Measurements from ENCODE around the gene INSC.

The INSC gene

DNA sequence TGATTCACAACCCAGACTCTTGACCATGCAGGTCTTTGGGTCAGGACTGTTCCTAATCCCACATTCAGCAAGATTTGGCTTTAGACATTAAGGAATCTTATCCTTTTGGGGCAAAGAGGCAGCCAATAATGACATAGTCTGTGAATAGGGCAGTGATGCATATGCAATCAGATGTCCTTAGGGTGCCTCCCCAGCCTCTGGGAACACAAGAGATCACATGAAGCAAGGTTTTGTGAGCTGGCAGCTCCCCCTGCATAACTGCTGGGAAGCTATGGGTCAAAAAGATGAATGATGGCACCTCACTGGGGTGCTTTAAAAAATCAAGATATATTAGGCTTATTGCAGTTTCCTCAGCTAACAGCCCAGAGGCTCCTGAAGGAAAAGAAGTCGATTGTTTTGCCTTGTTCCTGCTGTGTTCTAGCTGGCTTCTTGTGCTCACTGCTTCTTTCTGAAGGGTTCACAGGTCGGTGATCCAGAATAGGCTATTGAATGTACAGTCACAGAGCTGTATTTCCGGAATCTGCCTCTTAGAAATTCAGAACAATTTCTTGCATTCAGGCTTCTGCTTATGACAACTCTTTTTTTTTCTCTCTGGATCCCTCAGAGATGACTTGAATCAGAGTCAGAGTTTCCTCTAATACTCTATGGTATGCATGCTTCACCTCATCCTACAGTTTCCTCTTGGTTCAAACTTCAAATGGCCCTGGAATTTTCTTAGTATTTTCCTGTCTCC, 31.7 kb downstream of the INSC start:
- DNase-seq (ENCODE audit: low spot score), result no peak

DNA sequence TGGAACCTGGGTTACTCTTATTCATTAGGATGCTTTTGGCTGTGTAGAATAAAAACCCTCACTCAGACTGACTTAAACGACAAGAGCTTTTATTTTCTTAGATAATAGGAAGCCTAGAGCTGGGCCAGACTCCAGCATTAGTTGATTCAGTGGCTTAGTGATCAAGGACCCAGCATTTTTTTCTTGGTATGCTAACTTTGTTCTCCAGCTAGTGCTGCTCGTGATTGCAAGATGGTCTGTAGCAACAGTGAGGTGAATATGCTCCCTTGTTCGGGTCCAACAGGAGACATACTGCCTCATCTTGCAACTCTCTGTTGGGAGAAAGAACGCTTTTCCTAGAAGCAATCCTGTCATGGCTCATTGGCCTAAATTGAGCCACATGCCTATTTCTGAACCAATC, 33.4 kb downstream of the INSC start:
- DNase-seq (ENCODE audit: low spot score), result no peak

DNA sequence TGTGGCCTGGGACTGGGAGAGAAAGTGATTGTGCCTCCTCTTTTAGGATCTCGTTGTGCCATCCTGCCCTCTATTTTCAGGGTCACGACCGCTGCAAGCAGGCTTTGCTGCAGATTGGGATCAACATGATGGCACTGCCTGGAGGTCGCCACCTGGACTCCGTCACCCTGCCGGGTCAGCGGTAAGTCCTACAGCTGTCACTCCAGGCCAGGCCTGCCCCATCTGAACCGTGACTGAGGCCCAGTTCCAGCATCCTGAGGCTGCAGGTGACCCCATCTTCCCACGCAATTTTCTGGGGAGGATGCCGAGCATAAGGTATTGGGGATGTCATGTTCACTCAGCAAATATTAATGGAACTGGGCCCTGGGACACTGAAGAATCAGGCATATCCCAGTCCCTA, 34.3 kb downstream of the INSC start:
- DNase-seq (ENCODE audit: low spot score), result no peak

DNA sequence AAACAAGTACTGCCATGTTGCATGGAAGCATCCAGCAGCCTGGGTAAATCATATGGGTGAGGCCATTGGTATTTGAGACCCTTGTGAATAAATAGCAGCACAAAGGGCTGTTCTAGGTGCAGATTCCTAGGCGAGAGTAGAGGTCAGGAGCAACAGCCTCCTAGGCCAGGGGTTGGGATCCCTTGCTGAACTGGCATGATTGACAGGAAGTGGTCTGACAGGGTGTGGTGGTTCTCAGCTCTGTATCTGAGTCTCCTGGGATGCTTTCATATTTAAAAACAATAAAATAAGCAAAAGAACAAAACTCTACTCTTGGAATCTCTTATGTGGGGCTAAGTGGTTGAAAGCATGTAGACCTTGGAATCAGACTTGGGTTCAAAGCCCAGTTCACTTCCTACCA, 35.8 kb downstream of the INSC start:
- no peak for DNase-seq (ENCODE audit: low spot score)

DNA sequence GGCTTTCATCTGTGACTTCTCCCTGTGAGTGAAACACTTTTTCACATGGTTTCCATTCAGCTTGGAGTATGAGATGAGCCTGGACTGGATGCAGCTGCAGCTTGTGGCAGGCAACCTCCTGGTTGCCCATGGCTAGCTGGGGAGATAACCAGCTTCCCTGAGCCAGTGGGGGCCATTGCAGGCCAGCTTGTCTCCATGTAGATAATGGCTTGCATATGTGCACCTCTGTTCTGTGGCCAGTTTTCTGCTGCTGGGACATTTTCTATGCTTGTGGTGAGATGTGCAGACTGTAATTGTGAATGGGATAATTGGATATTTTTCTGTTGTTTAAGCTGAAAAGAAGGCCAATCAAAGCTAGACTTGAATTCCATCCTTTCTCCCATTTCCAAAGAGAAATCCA, 38.5 kb downstream of the INSC start:
- no peak for DNase-seq (ENCODE audit: low spot score)

DNA sequence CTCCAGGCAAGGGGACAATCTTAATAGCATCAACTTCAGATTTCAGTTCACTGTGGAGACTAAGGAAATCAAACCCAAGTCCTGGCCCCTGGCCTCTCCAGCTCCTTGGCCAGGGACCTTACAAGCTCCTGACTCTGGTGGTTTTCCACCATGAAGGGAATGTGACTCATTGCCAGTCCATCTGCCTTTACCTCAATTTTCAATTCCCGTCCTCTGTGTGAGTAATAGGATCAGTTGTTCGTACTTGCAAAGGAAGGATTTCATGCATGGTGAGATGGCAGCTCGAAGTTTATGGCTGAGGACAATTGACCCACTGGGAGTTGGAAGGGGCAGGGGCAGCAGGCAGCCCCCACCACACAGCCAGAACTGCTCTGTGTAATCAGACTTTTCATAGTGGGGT, 42.5 kb downstream of the INSC start:
- DNase-seq (ENCODE audit: low spot score), result no peak

DNA sequence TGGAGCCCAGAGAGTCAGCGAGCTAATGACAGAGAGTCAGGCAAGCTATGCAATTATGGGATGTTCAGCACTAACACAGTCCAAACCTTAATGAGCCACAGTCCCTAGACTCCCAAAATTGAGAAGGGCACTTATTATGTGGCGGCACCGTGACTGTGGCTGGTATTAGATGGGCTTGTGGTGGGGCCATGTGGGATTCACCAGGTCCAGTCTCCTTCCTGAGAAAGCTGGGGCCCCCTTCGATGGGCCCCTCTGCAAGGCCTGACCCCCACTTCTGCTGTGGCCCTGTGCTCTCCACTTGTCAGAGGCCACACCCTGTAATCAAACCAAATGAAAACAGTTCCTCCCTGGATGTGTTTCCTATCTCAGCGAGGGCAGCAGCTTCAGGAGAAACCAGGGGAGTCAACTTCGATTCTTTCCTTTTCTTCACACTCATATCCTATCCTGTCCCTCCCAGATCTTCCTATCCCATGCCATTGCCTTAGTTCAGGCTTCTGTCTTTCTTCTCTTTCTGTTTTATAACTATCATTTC, 42.9 kb downstream of the INSC start:
- DNase-seq (ENCODE audit: low spot score), result no peak

DNA sequence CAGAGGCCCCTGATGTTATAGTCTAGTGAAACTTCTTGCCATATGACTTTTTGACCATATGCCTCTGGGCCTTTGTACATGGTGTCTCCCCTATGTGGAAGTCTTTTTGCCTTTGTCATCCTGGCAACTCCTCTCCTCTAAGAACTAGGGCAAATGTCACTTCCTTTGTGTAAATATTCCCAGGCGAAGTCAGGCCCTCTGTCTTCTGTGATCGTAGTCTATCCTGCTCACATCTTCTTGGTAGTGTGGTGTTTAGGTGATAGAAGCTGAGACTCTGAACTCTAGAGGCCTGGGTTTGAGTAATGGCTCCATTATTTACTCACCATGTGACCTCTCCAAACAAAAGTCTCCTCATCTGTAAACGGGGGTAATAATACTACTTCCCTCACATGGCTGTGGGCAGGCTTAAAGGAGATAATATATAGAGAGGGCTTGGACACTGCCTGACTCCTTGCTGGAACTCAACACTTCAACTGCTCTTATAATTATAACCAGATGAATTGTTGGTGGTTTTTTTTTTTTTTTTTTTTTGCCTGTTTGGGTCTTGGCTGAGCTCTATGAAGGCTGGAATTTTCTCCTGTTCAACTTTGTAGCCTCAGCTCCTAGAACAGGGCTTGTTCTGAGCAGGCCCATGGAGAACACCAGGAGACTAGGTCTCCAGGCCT, 43.8 kb downstream of the INSC start:
- no peak for DNase-seq (ENCODE audit: low spot score)

DNA sequence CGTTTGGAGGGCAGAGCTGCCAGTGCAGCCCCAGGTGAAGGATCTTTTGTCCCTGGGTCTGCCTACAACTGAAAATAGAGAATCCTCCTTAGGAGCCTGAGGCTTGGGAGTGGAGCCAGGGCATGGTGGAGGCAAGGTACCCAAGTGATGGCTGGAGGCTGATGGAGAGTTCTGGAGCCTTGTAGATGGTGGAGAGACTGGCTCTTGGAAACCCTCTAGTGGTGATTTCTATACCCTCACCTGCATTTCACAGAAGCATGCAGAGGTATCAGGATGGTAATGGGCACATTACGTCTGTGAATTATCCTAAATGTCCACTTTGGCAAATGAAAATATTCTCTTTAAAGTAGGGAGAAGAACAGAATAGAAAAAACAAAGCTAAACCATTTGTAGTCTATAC, 44.4 kb downstream of the INSC start:
- no peak for DNase-seq (ENCODE audit: low spot score)

DNA sequence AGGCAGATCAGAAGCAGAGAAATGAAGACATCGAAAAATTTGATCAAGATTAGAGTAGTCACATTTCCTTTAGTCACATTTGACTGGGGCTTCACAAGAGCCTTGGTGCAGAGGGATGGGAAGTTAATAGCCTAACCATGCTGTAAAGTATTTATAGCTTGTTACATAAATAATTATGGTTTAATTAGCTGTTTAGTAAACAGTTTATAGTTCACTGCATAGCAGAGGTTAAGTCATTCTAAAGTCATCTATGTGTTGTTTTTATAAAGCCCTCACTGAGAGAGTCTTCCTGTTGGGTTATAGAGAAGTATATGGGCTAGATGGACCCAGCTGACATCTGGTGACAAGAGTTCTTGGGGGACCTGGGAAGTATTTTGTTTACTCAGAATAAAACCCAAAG, 47.1 kb downstream of the INSC start:
- DNase-seq (ENCODE audit: low spot score), result no peak

DNA sequence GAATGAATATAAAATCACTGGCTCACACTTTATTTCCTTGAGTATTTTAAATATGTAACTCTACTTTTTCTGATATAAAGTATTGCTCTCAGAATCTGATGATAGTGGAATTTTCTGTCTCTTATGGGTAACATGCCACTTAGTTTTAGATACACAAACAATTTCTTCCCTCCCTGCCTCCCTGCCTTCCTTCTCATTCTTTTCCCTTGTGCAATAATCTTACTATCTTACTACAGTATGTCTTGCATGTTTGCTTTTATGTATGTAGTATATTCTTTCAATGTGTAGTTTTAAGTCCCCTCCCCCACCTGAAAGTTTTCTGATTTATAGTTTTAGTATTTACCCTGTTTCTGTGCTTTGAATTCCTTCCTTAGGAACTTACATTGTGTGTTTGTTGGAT, 48.4 kb downstream of the INSC start:
- DNase-seq (ENCODE audit: low spot score), result no peak

DNA sequence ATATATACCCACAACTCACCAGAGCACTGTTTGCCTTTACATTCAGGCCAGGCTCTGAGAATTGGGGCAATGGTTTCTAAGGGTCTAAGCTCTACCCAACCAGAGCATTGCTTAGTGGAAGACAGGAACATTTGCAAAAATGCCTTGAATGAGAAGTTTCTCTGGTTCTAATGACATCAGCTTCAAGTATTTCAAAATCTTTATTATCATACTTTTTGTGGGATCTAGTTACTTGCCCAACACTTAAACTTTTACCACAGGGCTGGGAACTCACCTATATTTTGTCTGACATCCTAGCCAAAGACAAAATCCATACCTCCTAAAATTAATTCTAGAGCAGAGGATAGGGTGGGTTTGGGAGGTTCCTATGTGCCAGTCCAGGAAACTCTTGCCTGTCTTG, 51.5 kb downstream of the INSC start:
- no peak for DNase-seq (ENCODE audit: low spot score)

DNA sequence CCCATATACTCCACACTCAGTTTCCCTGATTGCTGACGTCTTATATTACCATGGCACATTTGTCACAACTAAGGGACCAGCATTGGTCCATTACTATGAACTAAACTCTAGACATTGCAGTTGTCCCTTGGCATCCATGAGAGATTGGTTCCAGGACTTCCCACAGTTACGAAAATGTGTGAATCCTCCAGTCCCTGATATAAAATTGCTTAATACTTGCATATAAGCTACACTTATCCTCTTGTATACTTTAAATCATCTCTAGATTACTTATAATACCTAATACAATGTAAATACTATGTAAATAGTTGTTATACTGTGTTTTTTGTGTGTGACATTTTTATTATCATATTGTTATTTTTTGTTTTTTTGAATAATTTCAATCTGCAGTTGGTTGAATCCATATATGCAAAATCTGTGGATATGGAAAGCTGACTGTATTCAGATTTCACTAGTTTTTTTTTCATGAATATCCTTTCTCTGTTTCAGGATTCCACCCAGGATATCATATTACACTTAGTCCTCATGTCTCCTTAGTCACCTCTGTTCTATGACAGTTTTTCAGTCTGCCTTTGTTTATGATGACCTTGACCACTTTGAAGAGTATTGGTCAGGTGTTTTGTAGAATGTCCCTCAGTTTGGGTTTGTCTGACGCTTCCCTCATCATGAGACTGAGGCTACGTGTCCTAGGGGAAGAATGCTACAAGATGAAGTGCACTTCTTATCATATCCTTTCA, 55.3 kb downstream of the INSC start:
- no peak for DNase-seq (ENCODE audit: low spot score)

DNA sequence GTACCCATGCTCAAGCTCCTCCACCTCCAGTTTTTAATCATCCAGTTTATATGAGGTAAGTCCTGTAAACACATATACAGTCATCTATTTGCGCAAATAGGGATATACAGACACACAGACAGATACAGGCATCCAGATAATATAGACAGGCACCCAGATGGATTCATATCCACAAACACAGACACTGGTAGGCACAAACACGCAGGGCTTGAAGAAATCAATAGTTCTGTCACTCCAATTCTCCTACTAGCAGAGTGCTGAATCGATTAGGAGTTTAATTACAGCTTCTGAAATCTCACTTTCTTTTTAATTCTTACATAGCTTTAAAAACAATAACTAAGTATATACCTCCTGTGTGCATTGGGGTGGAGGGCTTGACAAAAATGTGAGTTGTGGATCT, 56.0 kb downstream of the INSC start:
- no peak for DNase-seq (ENCODE audit: low spot score)

DNA sequence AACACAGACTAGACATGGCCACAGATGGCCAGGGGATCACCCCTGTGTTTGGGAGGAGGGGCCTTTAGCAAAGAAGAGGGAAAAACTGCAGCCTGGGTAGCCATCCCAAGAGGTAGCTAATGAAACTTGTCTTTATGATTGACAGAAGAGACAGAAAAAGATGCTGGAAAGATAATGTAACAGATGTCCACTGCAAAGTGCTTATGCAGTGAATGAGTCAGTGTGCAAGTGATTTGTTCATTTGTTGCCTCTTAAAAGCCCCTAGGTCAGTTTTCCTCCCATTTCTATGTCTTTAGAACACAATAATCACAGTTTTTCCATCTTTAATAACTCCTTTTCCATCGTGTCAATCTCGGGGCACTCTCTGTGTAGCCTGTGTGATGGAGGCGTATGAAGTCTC, 57.2 kb downstream of the INSC start:
- no peak for DNase-seq (ENCODE audit: low spot score)

DNA sequence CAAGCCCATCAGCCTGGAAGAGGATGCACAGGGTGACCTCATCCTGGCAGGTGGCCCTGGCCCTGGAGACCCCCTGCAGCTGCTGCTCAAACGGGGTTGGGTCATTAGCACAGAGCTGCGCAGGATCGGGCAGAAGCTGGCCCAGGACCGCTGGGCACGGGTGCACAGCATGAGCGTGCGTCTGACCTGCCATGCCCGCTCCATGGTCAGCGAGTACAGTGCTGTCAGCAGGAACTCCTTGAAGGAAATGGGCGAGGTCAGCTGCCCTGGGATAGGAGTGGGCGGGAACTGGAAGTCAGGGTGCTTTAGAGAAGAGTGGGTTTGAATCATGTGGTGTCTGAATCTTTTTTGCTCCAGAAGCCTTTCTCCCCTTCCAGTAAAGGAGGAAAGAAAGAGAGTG, 61.1 kb downstream of the INSC start:
- DNase-seq (ENCODE audit: low spot score), result no peak

DNA sequence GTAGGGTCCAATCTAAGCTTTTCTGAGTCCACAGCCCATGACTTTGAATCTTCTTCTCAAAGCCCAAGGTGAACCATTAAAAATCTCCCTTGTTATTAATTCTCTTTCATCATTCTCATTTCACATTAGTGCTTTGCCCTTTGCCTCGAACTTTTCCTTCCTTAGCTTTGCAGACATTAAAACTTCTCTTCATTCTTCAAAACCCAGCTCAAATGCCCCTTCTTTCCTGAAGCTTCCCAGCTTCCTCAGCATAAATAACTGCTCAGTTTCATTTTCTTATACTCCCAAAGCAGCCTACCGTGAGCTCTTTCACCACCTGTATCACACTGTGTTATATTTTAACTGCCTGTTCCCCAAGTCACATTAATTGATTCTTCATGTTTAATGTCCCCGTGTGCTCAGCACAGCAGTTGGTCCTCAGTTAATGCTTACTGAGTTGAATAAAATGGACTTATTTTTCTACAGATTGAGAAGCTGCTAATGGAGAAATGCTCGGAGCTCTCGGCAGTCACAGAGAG, 62.0 kb downstream of the INSC start:
- DNase-seq (ENCODE audit: low spot score), result no peak

DNA sequence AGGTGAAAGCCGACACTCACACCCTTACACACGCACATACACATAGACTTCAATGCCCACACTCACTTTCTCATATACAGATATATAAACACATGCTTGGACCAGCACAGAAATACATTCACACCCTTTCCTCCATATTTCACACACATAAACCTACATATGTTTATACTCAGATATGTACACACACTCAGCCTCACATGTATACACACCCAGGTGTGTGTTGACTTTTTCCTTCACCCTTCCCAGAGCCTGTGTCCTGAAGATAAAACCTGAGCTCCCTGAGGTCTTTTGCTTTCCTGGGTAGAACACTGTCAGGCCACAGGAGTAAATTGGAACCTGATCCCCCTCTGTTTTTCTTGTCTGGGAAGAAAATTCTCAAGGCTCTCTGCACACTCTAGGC, 62.8 kb downstream of the INSC start:
- no peak for DNase-seq (ENCODE audit: low spot score)

DNA sequence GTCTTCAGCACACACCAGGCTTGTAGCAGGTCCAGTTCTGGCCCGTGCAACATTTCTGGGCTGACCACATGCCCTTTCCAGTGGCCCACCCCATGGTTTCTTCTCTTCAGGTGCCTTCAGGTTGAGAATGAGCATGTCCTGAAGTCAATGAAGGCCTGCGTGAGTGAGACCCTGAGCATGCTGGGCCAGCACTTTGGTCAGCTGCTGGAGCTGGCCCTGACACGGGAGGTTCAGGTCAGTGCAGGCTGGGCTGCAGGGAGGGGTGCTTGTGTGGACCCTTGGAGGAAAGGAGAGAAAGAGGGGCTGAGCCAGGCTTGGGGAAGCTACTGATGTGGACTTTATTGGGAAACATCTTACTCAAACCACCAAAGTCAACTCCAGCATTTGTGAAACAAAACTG, 63.5 kb downstream of the INSC start:
- DNase-seq (ENCODE audit: low spot score), result no peak

DNA sequence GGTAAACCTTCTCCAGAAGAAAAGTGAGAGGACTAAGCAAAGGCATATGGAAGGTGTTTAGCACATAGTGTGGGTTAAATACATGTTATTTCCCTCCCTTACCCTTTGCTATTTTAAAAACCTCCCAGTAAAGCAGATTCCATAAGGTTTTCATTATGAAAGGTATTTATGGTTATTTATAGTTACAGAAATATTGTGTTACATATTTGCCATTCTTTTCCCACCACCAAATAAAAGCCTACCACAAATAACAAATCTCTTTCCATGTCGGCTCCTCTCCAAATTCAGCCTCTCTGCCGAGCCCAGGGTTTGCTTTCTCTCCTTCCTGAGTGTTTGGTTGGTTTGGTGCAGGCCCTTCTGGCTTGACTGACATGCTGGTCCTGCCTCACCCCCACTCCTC, 64.4 kb downstream of the INSC start:
- no peak for DNase-seq (ENCODE audit: low spot score)

DNA sequence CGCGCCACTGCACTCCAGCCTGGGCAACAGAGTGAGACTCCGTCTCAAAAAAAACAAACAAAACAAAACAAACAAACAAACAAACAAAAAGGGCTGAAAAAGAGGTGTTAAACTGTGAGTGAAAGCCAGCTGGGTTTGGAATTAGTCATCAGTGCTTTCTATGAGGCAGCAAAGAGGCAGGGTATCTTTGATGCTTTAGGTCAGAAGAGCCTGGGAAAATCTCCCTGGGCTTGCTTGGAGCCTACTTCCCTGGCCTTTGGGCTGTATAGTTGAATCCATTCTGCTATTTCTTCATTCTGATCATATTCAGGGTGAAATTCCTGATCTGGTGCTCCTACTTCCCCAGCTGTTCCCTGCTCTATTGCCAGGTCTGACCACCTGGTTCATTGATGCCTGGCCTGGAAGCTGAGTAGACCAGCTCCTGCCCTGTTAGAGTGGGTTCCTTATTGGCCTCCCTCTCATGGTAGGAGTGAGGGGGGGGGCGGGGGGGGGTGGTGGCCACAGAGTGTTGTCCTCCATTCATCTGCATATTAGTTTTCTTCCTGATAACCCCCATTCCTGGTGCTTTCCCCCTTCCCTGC, 65.6 kb downstream of the INSC start:
- no peak for DNase-seq (ENCODE audit: low spot score)

DNA sequence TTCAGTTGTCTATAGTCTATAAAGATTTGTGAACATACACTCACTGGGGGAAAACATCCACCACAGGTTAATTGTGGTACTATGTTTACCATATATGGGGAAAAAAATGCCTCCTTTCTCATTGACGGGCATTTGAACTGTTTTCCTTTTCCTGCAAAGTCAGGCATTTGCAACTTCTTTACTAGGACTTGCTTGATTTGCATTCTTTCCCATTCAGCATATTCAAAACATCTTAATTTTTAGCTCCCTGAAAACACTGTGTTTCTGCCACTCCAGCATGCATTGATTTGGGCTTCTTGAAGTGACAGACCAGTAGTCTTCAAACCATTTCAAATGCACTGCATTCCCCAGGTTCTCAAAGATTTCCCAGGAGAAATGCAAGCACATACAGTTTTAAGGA, 67.6 kb downstream of the INSC start:
- no peak for DNase-seq (ENCODE audit: low spot score)

DNA sequence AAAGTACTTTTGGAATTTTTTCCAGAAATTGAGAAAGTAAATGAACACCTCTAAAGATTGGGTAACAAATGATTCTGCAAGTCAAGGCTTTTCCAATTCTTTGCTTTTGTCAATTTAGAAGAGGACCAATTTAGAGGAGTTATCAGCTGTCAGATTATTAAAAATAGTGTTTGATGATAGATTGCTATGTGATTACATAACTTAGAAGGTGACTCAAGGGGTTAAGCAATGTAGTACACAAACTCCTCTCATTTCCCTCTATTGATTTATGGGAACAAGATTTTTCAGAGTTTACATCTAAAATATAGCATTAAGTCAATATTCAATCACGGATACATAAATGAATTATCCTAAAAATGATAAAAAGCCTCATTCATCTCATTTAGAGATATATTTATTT, 70.3 kb downstream of the INSC start:
- no peak for DNase-seq (ENCODE audit: low spot score)

All from Ammon's horn (tissue), 1 donor.